Upper lobe of left lung (tissue), 6 donors: ENCODE measurements around the gene SCARB1. TPM values are rescaled to one million over a fixed set of nuclear protein-coding genes. Genes with fewer than 3 reads are reported as not detected.
A peak's percentile ranks its signal among the peaks of the same experiment; 100 is the strongest.
"Not testable (repeated sequence)": the region's sequence is repeated elsewhere in the genome, so short reads cannot be mapped to it uniquely, and the experiment has no call there.

Experiments used
- ATAC-seq, 2 donors: fragments of 200-7000 bp; cut with Tn5 transposase; one replicate each; pipeline ENCODE4 v1.9.1; 2022; ENCODE audit warnings: mild to moderate bottlenecking in 2 of 2, moderate library complexity in 2 of 2; ENCODE audit not compliant: low FRiP score in 2 of 2
- DNase-seq, 2 donors: peaks; one replicate each; pipeline ENCODE4 v3.0.0-alpha.2; 2019 to 2020
- H3K27ac ChIP-seq, 4 donors: fragments of 200-600 bp; sonication (generic); one replicate each; pipeline ENCODE4 v1.5.1; 2016 to 2019
- H3K27me3 ChIP-seq, 4 donors: fragments of 200-600 bp; sonication (generic); one replicate each; pipeline ENCODE4 v1.5.1; 2017 to 2019
- H3K36me3 ChIP-seq, 4 donors: fragments of 200-600 bp; sonication (generic); one replicate each; pipeline ENCODE4 v1.5.1; 2016 to 2019
- H3K4me1 ChIP-seq, 4 donors: fragments of 200-600 bp; sonication (generic); one replicate each; pipeline ENCODE4 v1.5.1; 2018 to 2019
- H3K4me3 ChIP-seq, 4 donors: fragments of 200-600 bp; sonication (generic); one replicate each; pipeline ENCODE4 v1.5.1; 2017 to 2019; ENCODE audit warnings: mild to moderate bottlenecking in 2 of 4, moderate library complexity in 1 of 4
- H3K9me3 ChIP-seq, 4 donors: fragments of 200-600 bp; sonication (generic); one replicate each; pipeline ENCODE4 v1.5.1; 2018 to 2019
- CTCF ChIP-seq, 6 experiments: fragments of 450-650 bp in 4 of 6; fragments of 200-600 bp in 2 of 6; sonication (generic) in 2 of 6; IDR thresholded peaks; one replicate each; pipeline ENCODE4 v1.5.1; 2016 to 2019; ENCODE audit warnings: antibody characterized with exemption in 6 of 6
- EP300 ChIP-seq, 4 donors: sonication (generic); formaldehyde crosslinking; IDR thresholded peaks; one replicate each; pipeline ENCODE4 v1.5.1; 2017; ENCODE audit warnings: antibody characterized with exemption in 4 of 4, control low read depth in 2 of 4
- POLR2A ChIP-seq, 4 donors: fragments of 450-650 bp; IDR thresholded peaks; one replicate each; pipeline ENCODE4 v1.5.1; 2016 to 2017; ENCODE audit warnings: antibody characterized with exemption in 4 of 4, mild to moderate bottlenecking in 2 of 4
- POLR2AphosphoS5 ChIP-seq, 2 donors: sonication (generic); formaldehyde crosslinking; IDR thresholded peaks; one replicate each; pipeline ENCODE4 v1.5.1; 2017; ENCODE audit warnings: antibody characterized with exemption in 2 of 2
- WGBS, 2 donors: methylation state at CpG; one replicate each; pipeline ENCODE4 v1.1.5; 2017 to 2018; 5-methylcytosine and 5-hydroxymethylcytosine counted together
- total RNA-seq, 6 donors: library from RNA; depleted of rRNA in 4 of 6; stranded (reverse); fragments of >200 nt in 4 of 6; gene quantifications; one replicate each; pipeline versions ENCODE4 v1.1.0 to v1.2.1, GENCODE V29; 2016 to 2021
- donor health status: DM: no; HTN: no; CAD: no; lungs with moderate emphysema.
- donor health status: DM: no; HTN: yes; CAD: no; lungs with severe emphysema.

SCARB1 gene
- total RNA-seq, 6 donors from 2014 or later, result 10.0 to 51.3 (median 22.5) TPM

GRCh38 chr12:124881123-124881522 is 17.5 kb upstream of the SCARB1 start:
- ATAC-seq (peak in 1 of 2 donors; percentile 42), DNase-seq (peak in 1 of 2 donors; percentile 33)
- Histone ChIP-seq H3K27me3 (no peaks in the 10 kb centered on the region), H3K27ac (peak overlapping the region in 1 of 4 donors; percentile 44), H3K4me1 (peaks cover 5 to 9% (median 7%) of the 10 kb centered on the region in 4 donors), H3K36me3 (no peaks in the 10 kb centered on the region), H3K9me3 (no peaks in the 10 kb centered on the region), H3K4me3 (peak overlapping the region in 1 of 4 donors; percentile 8)
- TF ChIP-seq CTCF (IDR thresholded peaks at IDR 0.05) (no peak), EP300 (IDR thresholded peaks at IDR 0.05) (no peak), POLR2AphosphoS5 (IDR thresholded peaks at IDR 0.05) (no peak), POLR2A (IDR thresholded peaks at IDR 0.05) (no peak)
- 32% methylated on average over 7 to 10 of the region's 10 CpGs for WGBS, 2 donors

- DNase-seq, result peak in 1 of 2 donors; percentile 38
- H3K27me3 ChIP-seq, H3K4me3 ChIP-seq, H3K27ac ChIP-seq, H3K36me3 ChIP-seq, H3K9me3 ChIP-seq, ATAC-seq, H3K4me1 ChIP-seq: not testable (repeated sequence)
- WGBS, 2 donors, result 81 to 93% methylated on average over 11 of the region's 11 CpGs
These were observed 16.7 kb upstream of the SCARB1 start for GRCh38 chr12:124880335-124880734.

- TF ChIP-seq EP300 (IDR thresholded peaks at IDR 0.05) (no peak), CTCF (IDR thresholded peaks at IDR 0.05) (no peak), POLR2A (IDR thresholded peaks at IDR 0.05) (no peak), POLR2AphosphoS5 (IDR thresholded peaks at IDR 0.05) (no peak)
- H3K9me3 ChIP-seq, result no peaks in the 10 kb centered on the region
- H3K27ac ChIP-seq, result no peak overlapping the region
- no peak for ATAC-seq
- H3K27me3 ChIP-seq, result no peaks in the 10 kb centered on the region
- no peak overlapping the region for H3K4me3 ChIP-seq
- no peak for DNase-seq
- no peaks in the 10 kb centered on the region for H3K36me3 ChIP-seq
- WGBS, 2 donors, result 91 to 95% methylated on average over 18 of the region's 18 CpGs
- H3K4me1 ChIP-seq, result peaks cover 5 to 9% (median 7%) of the 10 kb centered on the region in 4 donors
These were observed 15.3 kb upstream of the SCARB1 start for GRCh38 chr12:124878795-124879516.

GRCh38 chr12:124877423-124877822 is 13.8 kb upstream of the SCARB1 start:
- WGBS, 2 donors, result 70 to 79% methylated on average over 3 of the region's 3 CpGs
- Histone ChIP-seq H3K36me3 (no peaks in the 10 kb centered on the region), H3K4me1 (peaks cover 5 to 9% (median 7%) of the 10 kb centered on the region in 4 donors), H3K27me3 (no peaks in the 10 kb centered on the region), H3K4me3 (no peak overlapping the region), H3K27ac (no peak overlapping the region), H3K9me3 (no peaks in the 10 kb centered on the region)
- no peak for DNase-seq
- no peak for ATAC-seq
- TF ChIP-seq CTCF (IDR thresholded peaks at IDR 0.05) (no peak), EP300 (IDR thresholded peaks at IDR 0.05) (no peak), POLR2A (IDR thresholded peaks at IDR 0.05) (no peak), POLR2AphosphoS5 (IDR thresholded peaks at IDR 0.05) (no peak)

GRCh38 chr12:124876171-124876570 is 12.5 kb upstream of the SCARB1 start:
- Histone ChIP-seq H3K27ac (no peak overlapping the region), H3K27me3 (no peaks in the 10 kb centered on the region), H3K4me3 (no peak overlapping the region), H3K36me3 (no peaks in the 10 kb centered on the region), H3K4me1 (peaks cover under 1 to 5% (median 2%) of the 10 kb centered on the region in 4 donors), H3K9me3 (no peaks in the 10 kb centered on the region)
- WGBS, 2 donors, result 94 to 95% methylated on average over 2 of the region's 2 CpGs
- DNase-seq, result no peak
- TF ChIP-seq POLR2A (IDR thresholded peaks at IDR 0.05) (no peak), POLR2AphosphoS5 (IDR thresholded peaks at IDR 0.05) (no peak), EP300 (IDR thresholded peaks at IDR 0.05) (no peak), CTCF (IDR thresholded peaks at IDR 0.05) (no peak)
- no peak for ATAC-seq
